ENCODE data around the gene ASIC4. TPM values are rescaled to one million over a fixed set of nuclear protein-coding genes. Genes with fewer than 3 reads are reported as not detected.

The ASIC4 gene
- total RNA-seq, 1 experiment from 2014 or later = 2.1 TPM

- RAD21 ChIA-PET (ENCODE audit: low non-redundant PET in 1 of 2, low total read pairs in 2 of 2, uncharacterized antibody in 2 of 2, unreplicated experiment in 2 of 2) = no interaction called here
- H4K20me1 ChIP-seq (ENCODE audit: insufficient read depth) = no peaks in the 10 kb centered on the region
- CTCF ChIA-PET = no interaction called here
- H3K4me3 ChIP-seq (replicated peaks in 1 of 2; ENCODE audit: low read depth in 1 of 2, low read length in 2 of 2) = no peak overlapping the region
- no peak for TF ChIP-seq CEBPB (IDR thresholded peaks at IDR 0.05; ENCODE audit: low read depth)
- TF ChIP-seq ATF3 (IDR thresholded peaks at IDR 0.05) = no peak
- no peak for TF ChIP-seq ZFX (IDR thresholded peaks at IDR 0.05)
- TF ChIP-seq EZH2phosphoT487 (IDR thresholded peaks at IDR 0.05; ENCODE audit: borderline replicate concordance) = no peak
- no peak for TF ChIP-seq JUND (IDR thresholded peaks at IDR 0.05)
- TF ChIP-seq EZH2 (IDR thresholded peaks at IDR 0.05) = no peak
- no peak for TF ChIP-seq SIN3A (IDR thresholded peaks at IDR 0.05; ENCODE audit: low read depth)
- no peak for TF ChIP-seq YY1 (IDR thresholded peaks at IDR 0.05; ENCODE audit: extremely low read depth, insufficient replicate concordance, low read depth, low read length)
- TF ChIP-seq MAX (IDR thresholded peaks at IDR 0.05) = no peak
- no peak for TF ChIP-seq ELF1 (IDR thresholded peaks at IDR 0.05; ENCODE audit: borderline replicate concordance, low read depth)
- no peak for TF ChIP-seq SP1 (IDR thresholded peaks at IDR 0.05; ENCODE audit: low read depth)
- no peak for TF ChIP-seq CTCF (IDR thresholded peaks at IDR 0.05 in 2 of 3, conservative IDR thresholded peaks at IDR 0.05 in 1 of 3; ENCODE audit: borderline replicate concordance in 1 of 3, insufficient read depth in 1 of 3, low read depth in 2 of 3, low read length in 2 of 3)
- no peak for TF ChIP-seq CBX3 (IDR thresholded peaks at IDR 0.05; ENCODE audit: low read depth)
- no peak for TF ChIP-seq EGR1 (IDR thresholded peaks at IDR 0.05; ENCODE audit: low read depth)
- TF ChIP-seq SRF (IDR thresholded peaks at IDR 0.05; ENCODE audit: low read depth) = no peak
- no peak for TF ChIP-seq FOSL1 (IDR thresholded peaks at IDR 0.05; ENCODE audit: low read depth)
- H3K27me3 ChIP-seq (ENCODE audit: insufficient read depth, low read length) = no peaks in the 10 kb centered on the region
- no peak for DNase-seq (ENCODE audit: low read depth, low spot score)
- no peaks in the 10 kb centered on the region for H3K36me3 ChIP-seq (ENCODE audit: control insufficient read depth in 1 of 2, insufficient read depth in 2 of 2, low read length in 2 of 2)
- H2AFZ ChIP-seq (ENCODE audit: low read depth, low read length, poor library complexity, severe bottlenecking) = no peak overlapping the region
- H3K79me2 ChIP-seq (ENCODE audit: insufficient read depth, low read length) = no peaks in the 10 kb centered on the region
- no peak overlapping the region for H3K9ac ChIP-seq (ENCODE audit: low read length)
- BruUV-seq (replicated peaks) = no TSS peak
- ATAC-seq = no peak
- intact Hi-C loops (cut with micrococcal nuclease) = no loop called here
- no peak overlapping the region for H3K4me2 ChIP-seq (ENCODE audit: low read length)
- H3K4me1 ChIP-seq (ENCODE audit: control insufficient read depth in 1 of 2, insufficient read depth in 2 of 2, low read length in 2 of 2) = no peaks in the 10 kb centered on the region
- POLR2A ChIA-PET = no interaction called here
- H3K9me2 ChIP-seq (ENCODE audit: insufficient read depth) = no peaks in the 10 kb centered on the region
- H3K27ac ChIP-seq (ENCODE audit: low read depth, low read length) = no peak overlapping the region
- no peaks in the 10 kb centered on the region for H3K9me3 ChIP-seq (ENCODE audit: control insufficient read depth in 1 of 2, insufficient read depth in 1 of 2, low read depth in 1 of 2, low read length in 2 of 2)
These were observed 52.8 kb downstream of the ASIC4 start for GRCh38 chr2:219567131-219567530.
